ENCODE results near the gene GOLGA1. TPM values are rescaled to one million over a fixed set of nuclear protein-coding genes. Genes with fewer than 3 reads are reported as not detected.

Gene GOLGA1
- total RNA-seq, 1 donor from 2014 or later = 10.2 TPM

- peaks cover 7% of the 10 kb centered on the region for H3K4me1 Mint-ChIP-seq (ENCODE audit: low read depth, unreplicated experiment)
- no peaks in the 10 kb centered on the region for H3K36me3 Mint-ChIP-seq (ENCODE audit: low read depth, unreplicated experiment)
- H3K27ac ChIP-seq (ENCODE audit: low read depth, low read length) = peak overlapping the region; percentile 95
Observed at GRCh38 chr9:124941679-124942561, 1.0 kb upstream of the GOLGA1 start.

GRCh38 chr9:124940521-124940893 is 376 bp downstream of the GOLGA1 start:
- FAIRE-seq = no peak
- no peak for DNase-seq (ENCODE audit: low read depth)
- Histone ChIP-seq H3K9me3 (ENCODE audit: insufficient read depth, low read depth, low read length) (no peaks in the 10 kb centered on the region), H3K4me3 (ENCODE audit: insufficient read depth, low read depth, low read length) (peak overlapping the region; percentile 79), H2AFZ (ENCODE audit: low read depth, low read length) (peak overlapping the region; percentile 71), H3K9ac (ENCODE audit: low read length) (peak overlapping the region; percentile 98), H3K4me2 (ENCODE audit: low read length) (peak overlapping the region; percentile 92), H3K79me2 (ENCODE audit: insufficient read depth, low read length) (peaks cover 6% of the 10 kb centered on the region), H3K36me3 (ENCODE audit: insufficient read depth, low read length) (no peaks in the 10 kb centered on the region), H4K20me1 (ENCODE audit: insufficient read depth, low read length) (no peaks in the 10 kb centered on the region), H3K27me3 (ENCODE audit: insufficient read depth, low read length) (no peaks in the 10 kb centered on the region), H3K27ac (ENCODE audit: low read depth, low read length) (peak overlapping the region; percentile 95), H3K4me1 (ENCODE audit: insufficient read depth, low read length) (peaks cover 12% of the 10 kb centered on the region)
- no peaks in the 10 kb centered on the region for H3K27me3 Mint-ChIP-seq (ENCODE audit: low read depth, unreplicated experiment)
- TF ChIP-seq CTCF (IDR thresholded peaks at IDR 0.05; ENCODE audit: insufficient read depth, low read depth, low read length) (no peak), EZH2 (IDR thresholded peaks at IDR 0.05; ENCODE audit: insufficient read depth, low read length) (no peak)
- peaks cover 7% of the 10 kb centered on the region for H3K4me1 Mint-ChIP-seq (ENCODE audit: low read depth, unreplicated experiment)
- peak overlapping the region; percentile 78 for H3K27ac Mint-ChIP-seq (ENCODE audit: unreplicated experiment)
- no peaks in the 10 kb centered on the region for H3K9me3 Mint-ChIP-seq (ENCODE audit: unreplicated experiment)
- peak overlapping the region; percentile 87 for H3K4me3 Mint-ChIP-seq (ENCODE audit: unreplicated experiment)
- H3K36me3 Mint-ChIP-seq (ENCODE audit: low read depth, unreplicated experiment) = no peaks in the 10 kb centered on the region

More at GRCh38 chr9:124941679-124942561, 1.0 kb upstream of the GOLGA1 start:
- Histone ChIP-seq H3K27me3 (ENCODE audit: insufficient read depth, low read length) (no peaks in the 10 kb centered on the region), H3K9ac (ENCODE audit: low read length) (peak overlapping the region; percentile 98), H3K4me1 (ENCODE audit: insufficient read depth, low read length) (peaks cover 12% of the 10 kb centered on the region), H4K20me1 (ENCODE audit: insufficient read depth, low read length) (no peaks in the 10 kb centered on the region), H3K79me2 (ENCODE audit: insufficient read depth, low read length) (peaks cover 6% of the 10 kb centered on the region), H3K9me3 (ENCODE audit: insufficient read depth, low read depth, low read length) (no peaks in the 10 kb centered on the region), H3K36me3 (ENCODE audit: insufficient read depth, low read length) (no peaks in the 10 kb centered on the region), H3K4me3 (ENCODE audit: insufficient read depth, low read depth, low read length) (peak overlapping the region; percentile 79), H2AFZ (ENCODE audit: low read depth, low read length) (peak overlapping the region; percentile 87), H3K4me2 (ENCODE audit: low read length) (peak overlapping the region; percentile 92)
- peak overlapping the region; percentile 94 for H3K4me3 Mint-ChIP-seq (ENCODE audit: unreplicated experiment)
- peak overlapping the region; percentile 91 for H3K27ac Mint-ChIP-seq (ENCODE audit: unreplicated experiment)
- FAIRE-seq = no peak
- no peaks in the 10 kb centered on the region for H3K9me3 Mint-ChIP-seq (ENCODE audit: unreplicated experiment)
- no peaks in the 10 kb centered on the region for H3K27me3 Mint-ChIP-seq (ENCODE audit: low read depth, unreplicated experiment)
- no peak for TF ChIP-seq EZH2 (IDR thresholded peaks at IDR 0.05; ENCODE audit: insufficient read depth, low read length)
- TF ChIP-seq CTCF (IDR thresholded peaks at IDR 0.05; ENCODE audit: insufficient read depth, low read depth, low read length) = no peak
- DNase-seq (ENCODE audit: low read depth) = no peak

- DNase-seq (ENCODE audit: low read depth) (no peak), FAIRE-seq (no peak)
- H3K4me3 ChIP-seq (ENCODE audit: insufficient read depth, low read depth, low read length) = peak overlapping the region; percentile 79
- H3K4me2 ChIP-seq (ENCODE audit: low read length) = peak overlapping the region; percentile 92
- Mint-ChIP-seq H3K36me3 (ENCODE audit: low read depth, unreplicated experiment) (no peaks in the 10 kb centered on the region), H3K27me3 (ENCODE audit: low read depth, unreplicated experiment) (no peaks in the 10 kb centered on the region), H3K27ac (ENCODE audit: unreplicated experiment) (peak overlapping the region; percentile 78), H3K4me1 (ENCODE audit: low read depth, unreplicated experiment) (peaks cover 7% of the 10 kb centered on the region), H3K9me3 (ENCODE audit: unreplicated experiment) (no peaks in the 10 kb centered on the region), H3K4me3 (ENCODE audit: unreplicated experiment) (peak overlapping the region; percentile 87)
- H3K27me3 ChIP-seq (ENCODE audit: insufficient read depth, low read length) = no peaks in the 10 kb centered on the region
- peak overlapping the region; percentile 98 for H3K9ac ChIP-seq (ENCODE audit: low read length)
- no peaks in the 10 kb centered on the region for H4K20me1 ChIP-seq (ENCODE audit: insufficient read depth, low read length)
- H3K27ac ChIP-seq (ENCODE audit: low read depth, low read length) = no peak overlapping the region
- peaks cover 12% of the 10 kb centered on the region for H3K4me1 ChIP-seq (ENCODE audit: insufficient read depth, low read length)
- TF ChIP-seq EZH2 (IDR thresholded peaks at IDR 0.05; ENCODE audit: insufficient read depth, low read length) (no peak), CTCF (IDR thresholded peaks at IDR 0.05; ENCODE audit: insufficient read depth, low read depth, low read length) (no peak)
- H2AFZ ChIP-seq (ENCODE audit: low read depth, low read length) = peak overlapping the region; percentile 71
- H3K9me3 ChIP-seq (ENCODE audit: insufficient read depth, low read depth, low read length) = no peaks in the 10 kb centered on the region
- H3K36me3 ChIP-seq (ENCODE audit: insufficient read depth, low read length) = no peaks in the 10 kb centered on the region
- H3K79me2 ChIP-seq (ENCODE audit: insufficient read depth, low read length) = peaks cover 6% of the 10 kb centered on the region
Observed at GRCh38 chr9:124939944-124940343, 939 bp downstream of the GOLGA1 start.
